Measurements from ENCODE around the gene MYOF.
"Not testable (repeated sequence)": the region's sequence is repeated elsewhere in the genome, so short reads cannot be mapped to it uniquely, and the experiment has no call there.

Gene MYOF

GRCh38 chr10:93473804-93474472 lies 8.2 kb downstream of the MYOF start:
- no peak for TF ChIP-seq CTCF (IDR thresholded peaks at IDR 0.05; ENCODE audit: control extremely low read depth, extremely low read depth, low read depth, missing control alignments)
- DNase-seq (ENCODE audit: extremely low spot score) = no peak
- POLR2A ChIA-PET = no interaction called here
- CTCF ChIA-PET = interaction anchor here (1.5 to 7.1 kb wide), 4 partner anchors 8 to 98 kb away, joined by 3 to 39 read pairs (median 5); partner anchors contain the start of gene MYOF

- ChIA-PET POLR2A (no interaction called here), CTCF (interaction anchor here (0.9 to 7.1 kb wide), 3 partner anchors 9 to 97 kb away, joined by 3 to 39 read pairs (median 5); partner anchors contain the start of gene MYOF)
- no peak for DNase-seq (ENCODE audit: extremely low spot score)
- no peak for TF ChIP-seq CTCF (IDR thresholded peaks at IDR 0.05; ENCODE audit: control extremely low read depth, extremely low read depth, low read depth, missing control alignments)
These were observed 9.0 kb downstream of the MYOF start for GRCh38 chr10:93473161-93473560.

GRCh38 chr10:93471110-93471651 lies 11.0 kb downstream of the MYOF start:
- no peak for DNase-seq (ENCODE audit: extremely low spot score)

GRCh38 chr10:93469454-93469853 lies 12.7 kb downstream of the MYOF start:
- DNase-seq (ENCODE audit: extremely low spot score) = no peak
- no peak for TF ChIP-seq CTCF (IDR thresholded peaks at IDR 0.05; ENCODE audit: control extremely low read depth, extremely low read depth, low read depth, missing control alignments)
- ChIA-PET CTCF (interaction anchor here (1.1 to 7.1 kb wide), 2 partner anchors 13 to 93 kb away, joined by 3 to 39 read pairs; partner anchors contain the start of gene MYOF), POLR2A (no interaction called here)

More at GRCh38 chr10:93471110-93471651, 11.0 kb downstream of the MYOF start:
- no peak for TF ChIP-seq CTCF (IDR thresholded peaks at IDR 0.05; ENCODE audit: control extremely low read depth, extremely low read depth, low read depth, missing control alignments)
- POLR2A ChIA-PET = no interaction called here
- CTCF ChIA-PET = interaction anchor here (0.6 to 7.1 kb wide), 7 partner anchors 10 to 339 kb away, joined by 3 to 39 read pairs (median 3); partner anchors contain the start of gene MYOF

- DNase-seq (ENCODE audit: extremely low spot score) = no peak
- no peak for TF ChIP-seq CTCF (IDR thresholded peaks at IDR 0.05; ENCODE audit: control extremely low read depth, extremely low read depth, low read depth, missing control alignments)
- ChIA-PET CTCF (interaction anchor here (1.1 to 7.1 kb wide), 4 partner anchors 9 to 93 kb away, joined by 3 to 39 read pairs (median 4); partner anchors contain the start of gene MYOF), POLR2A (no interaction called here)
These were observed 13.5 kb downstream of the MYOF start for GRCh38 chr10:93468461-93469213.

- DNase-seq (ENCODE audit: extremely low spot score); POLR2A ChIA-PET: not testable (repeated sequence)
- CTCF ChIA-PET = interaction anchor here (1.3 to 7.1 kb wide), 3 partner anchors 8 to 15 kb away, joined by 4 to 39 read pairs (median 5); partner anchors contain the start of gene MYOF
These were observed 14.5 kb downstream of the MYOF start for GRCh38 chr10:93467635-93468034.

Measured in GM10248 (cell line).